WTC11 (cell line): Measurements from ENCODE around the gene CORO1C.

Source experiments
- CREB1 ChIP-seq: sonication (generic); formaldehyde crosslinking; IDR thresholded peaks from 2 replicates; pipeline ENCODE4 v1.8.0; 2023; ENCODE audit warnings: mild to moderate bottlenecking, missing genetic modification reagents
- EMX1 ChIP-seq: fragments of 250-450 bp; sonication (Bioruptor Pico); IDR thresholded peaks from 2 replicates; pipeline ENCODE4 v1.8.0; 2021; ENCODE audit warnings: mild to moderate bottlenecking
- ESRRA ChIP-seq: sonication (generic); formaldehyde crosslinking; IDR thresholded peaks from 2 replicates; pipeline ENCODE4 v1.8.1; 2022; ENCODE audit warnings: mild to moderate bottlenecking, missing genetic modification reagents, borderline replicate concordance
- GTF2I ChIP-seq: fragments of 250-450 bp; sonication (Bioruptor Pico); conservative IDR thresholded peaks from 2 replicates; pipeline ENCODE4 v1.4.0; 2021; ENCODE audit warnings: mild to moderate bottlenecking
- SP1 ChIP-seq: sonication (generic); formaldehyde crosslinking; conservative IDR thresholded peaks from 2 replicates; pipeline ENCODE4 v1.8.1; 2022; ENCODE audit warnings: missing genetic modification reagents
- TCF7 ChIP-seq: sonication (generic); formaldehyde crosslinking; IDR thresholded peaks from 2 replicates; pipeline ENCODE4 v1.8.0; 2022; ENCODE audit warnings: mild to moderate bottlenecking, low read depth, missing genetic modification reagents, moderate library complexity
- TEAD4 ChIP-seq: sonication (generic); formaldehyde crosslinking; IDR thresholded peaks from 2 replicates; pipeline ENCODE4 v1.8.0; 2022; ENCODE audit warnings: mild to moderate bottlenecking, missing genetic modification reagents
- ZNF317 ChIP-seq: sonication (generic); formaldehyde crosslinking; IDR thresholded peaks from 2 replicates; pipeline ENCODE4 v1.8.1; 2023; ENCODE audit warnings: low read depth, mild to moderate bottlenecking, moderate library complexity, missing genetic modification reagents, borderline replicate concordance
- TF ChIP-seq, protein P1 (sequence below): fragments of 200-600 bp; IDR thresholded peaks from 2 replicates; pipeline ENCODE4 v1.8.0; 2022; ENCODE audit warnings: antibody characterized with exemption
- TF ChIP-seq, protein P2 (sequence below): sonication (generic); formaldehyde crosslinking; IDR thresholded peaks from 2 replicates; pipeline ENCODE4 v1.8.1; 2023; ENCODE audit warnings: mild to moderate bottlenecking, missing genetic modification reagents, moderate library complexity
- TF ChIP-seq, protein P3 (sequence below): sonication (generic); formaldehyde crosslinking; IDR thresholded peaks from 2 replicates; pipeline ENCODE4 v1.8.1; 2023; ENCODE audit warnings: mild to moderate bottlenecking, missing genetic modification reagents, moderate library complexity
- TF ChIP-seq, protein P4 (sequence below): sonication (generic); formaldehyde crosslinking; IDR thresholded peaks from 2 replicates; pipeline ENCODE4 v1.8.1; 2022; ENCODE audit warnings: low read depth, mild to moderate bottlenecking, moderate library complexity, missing genetic modification reagents, borderline replicate concordance

DNA sequence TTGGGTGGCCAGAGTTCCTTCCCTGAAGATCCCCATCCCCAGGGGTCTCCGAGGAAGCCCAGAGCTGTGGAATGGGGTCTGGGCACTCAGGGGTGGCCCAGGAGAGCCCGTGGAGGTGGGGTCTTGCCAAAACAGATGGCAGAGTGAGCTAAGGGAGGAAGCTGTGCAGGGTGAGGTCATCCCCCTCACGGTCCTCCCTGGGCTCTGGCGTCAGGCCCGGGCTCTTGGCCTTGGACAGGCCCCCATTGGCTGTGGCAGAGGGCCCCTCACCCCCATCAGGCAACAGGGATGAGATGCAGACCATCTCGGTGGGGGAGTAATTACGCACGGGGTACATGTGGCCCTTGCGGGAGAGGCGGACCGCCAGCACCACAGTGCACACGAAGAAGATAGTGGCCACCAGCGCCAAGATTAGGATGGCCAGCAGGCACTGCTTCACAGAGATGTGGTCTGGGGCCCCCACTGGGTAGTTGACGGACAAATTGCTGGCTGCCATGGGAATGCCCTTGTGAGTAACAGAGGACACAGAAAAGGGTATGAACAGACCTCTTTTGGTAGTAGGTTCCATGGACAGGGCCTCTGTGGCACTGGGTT is 108.3 kb downstream of the CORO1C start:
- TF ChIP-seq ESRRA (no peak), GTF2I (no peak), SP1 (no peak), EMX1 (CRISPR knock-in tag) (no peak), CREB1 (CRISPR knock-in tag) (no peak), TCF7 (CRISPR knock-in tag) (no peak), ZNF317 (CRISPR knock-in tag) (no peak), TEAD4 (CRISPR knock-in tag) (no peak)
- TF ChIP-seq, protein P1, sequence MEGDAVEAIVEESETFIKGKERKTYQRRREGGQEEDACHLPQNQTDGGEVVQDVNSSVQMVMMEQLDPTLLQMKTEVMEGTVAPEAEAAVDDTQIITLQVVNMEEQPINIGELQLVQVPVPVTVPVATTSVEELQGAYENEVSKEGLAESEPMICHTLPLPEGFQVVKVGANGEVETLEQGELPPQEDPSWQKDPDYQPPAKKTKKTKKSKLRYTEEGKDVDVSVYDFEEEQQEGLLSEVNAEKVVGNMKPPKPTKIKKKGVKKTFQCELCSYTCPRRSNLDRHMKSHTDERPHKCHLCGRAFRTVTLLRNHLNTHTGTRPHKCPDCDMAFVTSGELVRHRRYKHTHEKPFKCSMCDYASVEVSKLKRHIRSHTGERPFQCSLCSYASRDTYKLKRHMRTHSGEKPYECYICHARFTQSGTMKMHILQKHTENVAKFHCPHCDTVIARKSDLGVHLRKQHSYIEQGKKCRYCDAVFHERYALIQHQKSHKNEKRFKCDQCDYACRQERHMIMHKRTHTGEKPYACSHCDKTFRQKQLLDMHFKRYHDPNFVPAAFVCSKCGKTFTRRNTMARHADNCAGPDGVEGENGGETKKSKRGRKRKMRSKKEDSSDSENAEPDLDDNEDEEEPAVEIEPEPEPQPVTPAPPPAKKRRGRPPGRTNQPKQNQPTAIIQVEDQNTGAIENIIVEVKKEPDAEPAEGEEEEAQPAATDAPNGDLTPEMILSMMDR = no peak
- TF ChIP-seq, protein P2, sequence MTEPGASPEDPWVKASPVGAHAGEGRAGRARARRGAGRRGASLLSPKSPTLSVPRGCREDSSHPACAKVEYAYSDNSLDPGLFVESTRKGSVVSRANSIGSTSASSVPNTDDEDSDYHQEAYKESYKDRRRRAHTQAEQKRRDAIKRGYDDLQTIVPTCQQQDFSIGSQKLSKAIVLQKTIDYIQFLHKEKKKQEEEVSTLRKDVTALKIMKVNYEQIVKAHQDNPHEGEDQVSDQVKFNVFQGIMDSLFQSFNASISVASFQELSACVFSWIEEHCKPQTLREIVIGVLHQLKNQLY (CRISPR knock-in tag) = no peak
- TF ChIP-seq, protein P3, sequence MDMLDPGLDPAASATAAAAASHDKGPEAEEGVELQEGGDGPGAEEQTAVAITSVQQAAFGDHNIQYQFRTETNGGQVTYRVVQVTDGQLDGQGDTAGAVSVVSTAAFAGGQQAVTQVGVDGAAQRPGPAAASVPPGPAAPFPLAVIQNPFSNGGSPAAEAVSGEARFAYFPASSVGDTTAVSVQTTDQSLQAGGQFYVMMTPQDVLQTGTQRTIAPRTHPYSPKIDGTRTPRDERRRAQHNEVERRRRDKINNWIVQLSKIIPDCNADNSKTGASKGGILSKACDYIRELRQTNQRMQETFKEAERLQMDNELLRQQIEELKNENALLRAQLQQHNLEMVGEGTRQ (CRISPR knock-in tag) = no peak
- TF ChIP-seq, protein P4, sequence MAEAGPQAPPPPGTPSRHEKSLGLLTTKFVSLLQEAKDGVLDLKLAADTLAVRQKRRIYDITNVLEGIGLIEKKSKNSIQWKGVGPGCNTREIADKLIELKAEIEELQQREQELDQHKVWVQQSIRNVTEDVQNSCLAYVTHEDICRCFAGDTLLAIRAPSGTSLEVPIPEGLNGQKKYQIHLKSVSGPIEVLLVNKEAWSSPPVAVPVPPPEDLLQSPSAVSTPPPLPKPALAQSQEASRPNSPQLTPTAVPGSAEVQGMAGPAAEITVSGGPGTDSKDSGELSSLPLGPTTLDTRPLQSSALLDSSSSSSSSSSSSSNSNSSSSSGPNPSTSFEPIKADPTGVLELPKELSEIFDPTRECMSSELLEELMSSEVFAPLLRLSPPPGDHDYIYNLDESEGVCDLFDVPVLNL = no peak
